NCI-H1417 treated with DMSO at 0.1 percent for 48 hours (cell line): ENCODE data around the gene TBX5.

Source experiments
- DNase-seq: peaks from one replicate; lab custom pipeline; 2025; lab: John Stamatoyannopoulos, UW

TBX5 gene

GRCh38 chr12:114404926-114405518 lies 922 bp downstream of the TBX5 start:
- no peak for DNase-seq

GRCh38 chr12:114404083-114404925 lies 1.6 kb downstream of the TBX5 start:
- DNase-seq = no peak

- DNase-seq = no peak
Observed at GRCh38 chr12:114403690-114404066, 2.3 kb downstream of the TBX5 start.

- DNase-seq = no peak
Observed at GRCh38 chr12:114403011-114403689, 2.8 kb downstream of the TBX5 start.

GRCh38 chr12:114402084-114402717 lies 3.7 kb downstream of the TBX5 start:
- no peak for DNase-seq

- no peak for DNase-seq
Observed at GRCh38 chr12:114401328-114402083, 4.4 kb downstream of the TBX5 start.

GRCh38 chr12:114400925-114401324 lies 5.0 kb downstream of the TBX5 start:
- DNase-seq = no peak

- no peak for DNase-seq
Observed at GRCh38 chr12:114400361-114400811, 5.6 kb downstream of the TBX5 start.

- no peak for DNase-seq
Observed at GRCh38 chr12:114399664-114400211, 6.2 kb downstream of the TBX5 start.

GRCh38 chr12:114397978-114398881 lies 7.7 kb downstream of the TBX5 start:
- no peak for DNase-seq

- no peak for DNase-seq
Observed at GRCh38 chr12:114396869-114397719, 8.8 kb downstream of the TBX5 start.

- no peak for DNase-seq
Observed at GRCh38 chr12:114396153-114396868, 9.6 kb downstream of the TBX5 start.

GRCh38 chr12:114395755-114396152 lies 10.2 kb downstream of the TBX5 start:
- no peak for DNase-seq

- no peak for DNase-seq
Observed at GRCh38 chr12:114395233-114395632, 10.7 kb downstream of the TBX5 start.

- DNase-seq = no peak
Observed at GRCh38 chr12:114393569-114393968, 12.4 kb downstream of the TBX5 start.

- no peak for DNase-seq
Observed at GRCh38 chr12:114392909-114393308, 13.0 kb downstream of the TBX5 start.

- DNase-seq = no peak
Observed at GRCh38 chr12:114391088-114391487, 14.9 kb downstream of the TBX5 start.

GRCh38 chr12:114384739-114385138 lies 21.2 kb downstream of the TBX5 start:
- no peak for DNase-seq

GRCh38 chr12:114381177-114381576 lies 24.8 kb downstream of the TBX5 start:
- no peak for DNase-seq
